HCT116 (cell line): ENCODE data around the gene SRPK3. TPM values are rescaled to one million over a fixed set of nuclear protein-coding genes. Genes with fewer than 3 reads are reported as not detected.

Experiments
- ATAC-seq: fragments of 200-7000 bp; cut with Tn5 transposase; 2 replicates; pipeline ENCODE4 v1.9.1; 2020; ENCODE audit warnings: mild to moderate bottlenecking, moderate library complexity
- BruUV-seq: library from RNA; stranded (reverse); fragments of 400-500 nt; replicated peaks from 2 replicates; lab custom pipeline; 2021; lab: Mats Ljungman, UMichigan
- CTCF ChIA-PET: fragments of 300-600 bp; sonication (Branson Sonifier 250); formaldehyde crosslinking; loops from one replicate; lab custom pipeline; 2021; ENCODE audit warnings: antibody characterized with exemption; lab: Charles Lee
- POLR2A ChIA-PET: fragments of 300-600, 350-600 bp; sonication (Branson Sonifier 250); formaldehyde crosslinking; loops from one replicate; lab custom pipeline; 2021; ENCODE audit warnings: antibody characterized with exemption; lab: Charles Lee
- RAD21 ChIA-PET, 2 experiments: fragments of 300-600 bp; sonication (Branson Sonifier 250); formaldehyde crosslinking; loops; one replicate each; lab custom pipeline; 2023; ENCODE audit warnings: low total read pairs in 2 of 2; ENCODE audit not compliant: uncharacterized antibody in 2 of 2, unreplicated experiment in 2 of 2, low non-redundant PET in 1 of 2; lab: Charles Lee
- DNase-seq: peaks from one replicate; pipeline ENCODE4 v3.0.0-alpha.2; 2010; ENCODE audit warnings: low read depth, low spot score
- H2AFZ ChIP-seq: fragments of 200-600 bp; shearing (Covaris generic), sonication (generic); 2 replicates; pipeline ENCODE4 v1.6.1; 2017; ENCODE audit warnings: low read depth, mixed run types, mixed read lengths, antibody characterized with exemption, low read length; ENCODE audit not compliant: poor library complexity, severe bottlenecking
- H3K27ac ChIP-seq: 2 replicates; pipeline ENCODE4 v1.5.1; 2012; ENCODE audit warnings: low read depth, low read length
- H3K27me3 ChIP-seq: fragments of 200-600 bp; sonication (generic); 2 replicates; pipeline ENCODE4 v1.6.1; 2016; ENCODE audit warnings: mixed run types, low read length, mixed read lengths; ENCODE audit not compliant: insufficient read depth
- H3K36me3 ChIP-seq, 2 experiments: fragments of 200-500 bp in 1 of 2; fragments of 200-600 bp in 1 of 2; sonication (Bioruptor generic) in 1 of 2; sonication (generic) in 1 of 2; 2 replicates each; pipeline versions ENCODE4 v1.5.1 to v1.6.1; 2014 to 2016; ENCODE audit warnings: low read length in 2 of 2, inconsistent platforms in 1 of 2, mixed read lengths in 1 of 2, mixed run types in 1 of 2; ENCODE audit not compliant: insufficient read depth in 2 of 2, control insufficient read depth in 1 of 2
- H3K4me1 ChIP-seq, 2 experiments: fragments of 200-600 bp in 1 of 2; sonication (generic) in 1 of 2; 2 replicates each; pipeline versions ENCODE4 v1.5.1 to v1.6.1; 2012 to 2017; ENCODE audit warnings: low read length in 2 of 2, inconsistent platforms in 1 of 2, mild to moderate bottlenecking in 1 of 2, mixed read lengths in 1 of 2, mixed run types in 1 of 2, moderate library complexity in 1 of 2; ENCODE audit not compliant: insufficient read depth in 2 of 2, control insufficient read depth in 1 of 2
- H3K4me2 ChIP-seq: fragments of 200-600 bp; sonication (generic); 2 replicates; pipeline ENCODE4 v1.6.1; 2017; ENCODE audit warnings: mixed run types, low read length, mixed read lengths
- H3K4me3 ChIP-seq, 2 experiments: fragments of 200-600 bp in 1 of 2; sonication (generic) in 1 of 2; replicated peaks in 1 of 2; 2 replicates each; pipeline ENCODE4 v1.5.1; 2011 to 2016; ENCODE audit warnings: low read length in 2 of 2, control low read depth in 1 of 2, low read depth in 1 of 2, mild to moderate bottlenecking in 1 of 2, mixed read lengths in 1 of 2, mixed run types in 1 of 2
- H3K79me2 ChIP-seq: fragments of 200-600 bp; sonication (generic); 2 replicates; pipeline ENCODE4 v1.6.1; 2017; ENCODE audit warnings: mild to moderate bottlenecking, mixed run types, low read length, moderate library complexity, mixed read lengths; ENCODE audit not compliant: insufficient read depth
- H3K9ac ChIP-seq: fragments of 200-600 bp; sonication (generic); 2 replicates; pipeline ENCODE4 v1.6.1; 2016; ENCODE audit warnings: low read length, mixed read lengths
- H3K9me2 ChIP-seq: fragments of 200-600 bp; sonication (generic), shearing (Covaris generic); 2 replicates; pipeline ENCODE4 v1.6.1; 2017; ENCODE audit warnings: mixed run types, mild to moderate bottlenecking, moderate library complexity; ENCODE audit not compliant: insufficient read depth
- H3K9me3 ChIP-seq, 2 experiments: fragments of 200-500 bp in 1 of 2; fragments of 200-600 bp in 1 of 2; sonication (Bioruptor generic) in 1 of 2; sonication (generic) in 1 of 2; 2 replicates each; pipeline ENCODE4 v1.6.1; 2014 to 2017; ENCODE audit warnings: low read length in 2 of 2, mixed read lengths in 2 of 2, inconsistent platforms in 1 of 2, low read depth in 1 of 2, mild to moderate bottlenecking in 1 of 2, mixed run types in 1 of 2, moderate library complexity in 1 of 2; ENCODE audit not compliant: control insufficient read depth in 1 of 2, insufficient read depth in 1 of 2
- H4K20me1 ChIP-seq: fragments of 200-600 bp; sonication (generic), shearing (Covaris generic); 2 replicates; pipeline ENCODE4 v1.6.1; 2017; ENCODE audit warnings: mixed run types, mild to moderate bottlenecking, moderate library complexity; ENCODE audit not compliant: insufficient read depth
- CTCF ChIP-seq, 3 experiments: fragments of 200-600 bp in 1 of 3; sonication (generic) in 1 of 3; IDR thresholded peaks in 2 of 3; conservative IDR thresholded peaks in 1 of 3; 2 replicates each; pipeline ENCODE4 v1.5.1; 2012 to 2017; ENCODE audit warnings: low read depth in 2 of 3, low read length in 2 of 3, antibody characterized with exemption in 1 of 3, borderline replicate concordance in 1 of 3, control low read depth in 1 of 3, mild to moderate bottlenecking in 1 of 3, mixed read lengths in 1 of 3, mixed run types in 1 of 3, moderate library complexity in 1 of 3; ENCODE audit not compliant: insufficient read depth in 1 of 3
- EGR1 ChIP-seq: IDR thresholded peaks from 2 replicates; pipeline ENCODE4 v1.6.1; 2012; ENCODE audit warnings: low read depth
- ELF1 ChIP-seq: IDR thresholded peaks from 2 replicates; pipeline ENCODE4 v1.6.1; 2012; ENCODE audit warnings: low read depth, borderline replicate concordance
- POLR2A ChIP-seq: IDR thresholded peaks from 2 replicates; pipeline ENCODE4 v1.7.0; 2011; ENCODE audit warnings: borderline replicate concordance; ENCODE audit not compliant: insufficient read depth, insufficient read length; ENCODE audit errors: extremely low read depth
- ZBTB33 ChIP-seq: IDR thresholded peaks from 2 replicates; pipeline ENCODE4 v1.6.1; 2011; ENCODE audit warnings: mild to moderate bottlenecking, low read length, moderate library complexity; ENCODE audit not compliant: insufficient replicate concordance; ENCODE audit errors: extremely low read depth
- intact Hi-C: fragments of 100-400 bp; cut with micrococcal nuclease; formaldehyde crosslinking; loops from 2 replicates; pipeline ENCODE4 v1.10.0; 2022
- total RNA-seq: library from RNA; stranded (reverse); gene quantifications from one replicate; pipeline ENCODE4 v1.2.1, GENCODE V29; 2021; ENCODE audit not compliant: unreplicated experiment

SRPK3 gene
- total RNA-seq, 1 experiment from 2014 or later: not detected

GRCh38 chrX:153819384-153820040 is 38.7 kb downstream of the SRPK3 start:
- Histone ChIP-seq H3K27ac (no peak overlapping the region; the same call in 1 of the 2 replicates), H3K36me3 (no peaks in the 10 kb centered on the region), H3K4me2 (peak overlapping the region; percentile 68), H2AFZ (no peak overlapping the region), H3K4me3 (peak overlapping the region; percentile 22 to 46), H3K9ac (peak overlapping the region; percentile 23; the same call in 1 of the 2 replicates), H4K20me1 (no peaks in the 10 kb centered on the region), H3K4me1 (peaks cover 0 to 9% of the 10 kb centered on the region in 2 experiments; a peak in 2 of 4 replicates), H3K27me3 (no peaks in the 10 kb centered on the region), H3K9me3 (no peaks in the 10 kb centered on the region), H3K9me2 (no peaks in the 10 kb centered on the region), H3K79me2 (no peaks in the 10 kb centered on the region)
- no peak for DNase-seq
- no TSS peak for BruUV-seq
- TF ChIP-seq POLR2A: no peak
- no peak for TF ChIP-seq ELF1
- no peak for TF ChIP-seq EGR1
- no peak for TF ChIP-seq CTCF (IDR thresholded peaks at IDR 0.05 in 2 of 3, conservative IDR thresholded peaks at IDR 0.05 in 1 of 3; ENCODE audit: borderline replicate concordance in 1 of 3, insufficient read depth in 1 of 3, low read depth in 2 of 3, low read length in 2 of 3)
- no peak for TF ChIP-seq ZBTB33
- peak; percentile 18; the same call in 1 of the 2 replicates for ATAC-seq
- intact Hi-C loops: no loop called here
- POLR2A ChIA-PET: no interaction called here
- RAD21 ChIA-PET: no interaction called here
- CTCF ChIA-PET: no interaction called here
